Upper lobe of right lung (tissue), 1 donor: Measurements from ENCODE around the gene MAP7D2. TPM values are rescaled to one million over a fixed set of nuclear protein-coding genes. Genes with fewer than 3 reads are reported as not detected.

Source experiments
- ATAC-seq: fragments of 200-7000 bp; cut with Tn5 transposase; one replicate; pipeline ENCODE4 v1.9.1; 2020; ENCODE audit warnings: mild to moderate bottlenecking, moderate library complexity
- DNase-seq: peaks from one replicate; pipeline ENCODE4 v3.0.0-alpha.2; 2020
- H3K27ac ChIP-seq: fragments of 200-600 bp; one replicate; pipeline ENCODE4 v1.8.0; 2022
- H3K27me3 ChIP-seq: fragments of 200-600 bp; one replicate; pipeline ENCODE4 v1.8.0; 2022; ENCODE audit warnings: mild to moderate bottlenecking
- H3K36me3 ChIP-seq: fragments of 200-600 bp; one replicate; pipeline ENCODE4 v1.8.0; 2022
- H3K4me1 ChIP-seq: fragments of 200-600 bp; one replicate; pipeline ENCODE4 v1.8.0; 2022
- H3K4me3 ChIP-seq: fragments of 200-600 bp; one replicate; pipeline ENCODE4 v1.8.0; 2022; ENCODE audit warnings: mild to moderate bottlenecking
- H3K9me3 ChIP-seq: fragments of 200-600 bp; one replicate; pipeline ENCODE4 v1.8.0; 2022
- intact Hi-C: fragments of 100-400 bp; cut with DNase I; formaldehyde crosslinking; loops from one replicate; pipeline ENCODE4 v1.11.0; 2022
- total RNA-seq: library from RNA; stranded (reverse); fragmentation: NEBNext Ultra II Directional; extraction: Animal tissue kit (Norgen Biotek cat#: 25700); gene quantifications from one replicate; pipeline ENCODE4 v1.2.1, GENCODE V29; 2021
- TF ChIP-seq, protein P1 (sequence below): fragments of 200-600 bp; IDR thresholded peaks from one replicate; pipeline ENCODE4 v1.8.0; 2022; ENCODE audit warnings: antibody characterized with exemption
- donor health status: DM: no; HTN: yes; CAD: no; lungs with severe emphysema.

MAP7D2 gene
- total RNA-seq, 1 donor from 2014 or later, result 0.26 TPM

DNA sequence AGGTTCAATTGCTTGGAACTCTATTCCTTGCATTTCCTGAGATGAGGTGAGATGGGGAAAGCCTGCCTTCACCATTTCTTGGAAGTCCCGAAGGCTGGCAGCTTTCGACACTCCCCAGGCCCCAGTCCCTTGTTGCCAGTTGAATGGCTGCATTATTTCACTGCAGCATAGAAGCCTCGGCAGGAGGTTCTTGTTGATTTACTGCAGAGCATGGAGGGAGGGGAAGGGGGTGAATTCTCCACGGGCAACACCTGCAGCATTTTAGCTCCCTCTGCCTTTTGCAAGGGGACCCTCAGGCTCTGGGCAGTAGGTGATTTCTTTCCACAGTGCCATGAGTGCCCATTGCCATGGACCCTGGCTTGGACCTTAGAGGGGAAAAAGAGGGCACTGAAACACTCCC lies 115.1 kb downstream of the MAP7D2 start:
- Histone ChIP-seq H3K9me3 (no peaks in the 10 kb centered on the region), H3K4me1 (no peaks in the 10 kb centered on the region), H3K4me3 (no peak overlapping the region), H3K36me3 (no peaks in the 10 kb centered on the region), H3K27ac (no peak overlapping the region), H3K27me3 (no peaks in the 10 kb centered on the region)
- TF ChIP-seq, protein P1, sequence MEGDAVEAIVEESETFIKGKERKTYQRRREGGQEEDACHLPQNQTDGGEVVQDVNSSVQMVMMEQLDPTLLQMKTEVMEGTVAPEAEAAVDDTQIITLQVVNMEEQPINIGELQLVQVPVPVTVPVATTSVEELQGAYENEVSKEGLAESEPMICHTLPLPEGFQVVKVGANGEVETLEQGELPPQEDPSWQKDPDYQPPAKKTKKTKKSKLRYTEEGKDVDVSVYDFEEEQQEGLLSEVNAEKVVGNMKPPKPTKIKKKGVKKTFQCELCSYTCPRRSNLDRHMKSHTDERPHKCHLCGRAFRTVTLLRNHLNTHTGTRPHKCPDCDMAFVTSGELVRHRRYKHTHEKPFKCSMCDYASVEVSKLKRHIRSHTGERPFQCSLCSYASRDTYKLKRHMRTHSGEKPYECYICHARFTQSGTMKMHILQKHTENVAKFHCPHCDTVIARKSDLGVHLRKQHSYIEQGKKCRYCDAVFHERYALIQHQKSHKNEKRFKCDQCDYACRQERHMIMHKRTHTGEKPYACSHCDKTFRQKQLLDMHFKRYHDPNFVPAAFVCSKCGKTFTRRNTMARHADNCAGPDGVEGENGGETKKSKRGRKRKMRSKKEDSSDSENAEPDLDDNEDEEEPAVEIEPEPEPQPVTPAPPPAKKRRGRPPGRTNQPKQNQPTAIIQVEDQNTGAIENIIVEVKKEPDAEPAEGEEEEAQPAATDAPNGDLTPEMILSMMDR, result no peak
- DNase-seq (no peak), ATAC-seq (no peak)
- intact Hi-C loops, result no loop called here

DNA sequence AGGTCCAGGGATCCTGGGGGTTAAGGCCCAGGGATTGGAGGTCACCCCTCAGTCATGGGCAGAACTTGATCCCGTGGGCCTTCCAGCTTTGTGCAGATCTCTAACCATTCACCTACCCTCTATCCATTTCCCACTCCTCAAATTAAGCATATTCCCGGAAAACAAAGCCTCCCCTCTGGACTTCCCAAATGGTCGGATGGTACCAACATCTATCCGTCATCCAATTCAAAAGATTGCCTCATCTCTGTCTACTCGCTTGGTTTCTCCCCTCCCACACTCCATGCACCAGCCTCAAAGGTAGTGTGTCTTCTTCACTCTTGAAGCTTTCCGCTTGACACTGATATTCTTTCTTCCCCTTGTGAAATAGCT lies 125.4 kb downstream of the MAP7D2 start:
- Histone ChIP-seq H3K27me3 (no peaks in the 10 kb centered on the region), H3K4me1 (no peaks in the 10 kb centered on the region), H3K4me3 (peak overlapping the region; percentile 31), H3K27ac (peak overlapping the region; percentile 42), H3K36me3 (no peaks in the 10 kb centered on the region), H3K9me3 (no peaks in the 10 kb centered on the region)
- intact Hi-C loops, result no loop called here
- DNase-seq (no peak), ATAC-seq (no peak)
- TF ChIP-seq, protein P1, result no peak

DNA sequence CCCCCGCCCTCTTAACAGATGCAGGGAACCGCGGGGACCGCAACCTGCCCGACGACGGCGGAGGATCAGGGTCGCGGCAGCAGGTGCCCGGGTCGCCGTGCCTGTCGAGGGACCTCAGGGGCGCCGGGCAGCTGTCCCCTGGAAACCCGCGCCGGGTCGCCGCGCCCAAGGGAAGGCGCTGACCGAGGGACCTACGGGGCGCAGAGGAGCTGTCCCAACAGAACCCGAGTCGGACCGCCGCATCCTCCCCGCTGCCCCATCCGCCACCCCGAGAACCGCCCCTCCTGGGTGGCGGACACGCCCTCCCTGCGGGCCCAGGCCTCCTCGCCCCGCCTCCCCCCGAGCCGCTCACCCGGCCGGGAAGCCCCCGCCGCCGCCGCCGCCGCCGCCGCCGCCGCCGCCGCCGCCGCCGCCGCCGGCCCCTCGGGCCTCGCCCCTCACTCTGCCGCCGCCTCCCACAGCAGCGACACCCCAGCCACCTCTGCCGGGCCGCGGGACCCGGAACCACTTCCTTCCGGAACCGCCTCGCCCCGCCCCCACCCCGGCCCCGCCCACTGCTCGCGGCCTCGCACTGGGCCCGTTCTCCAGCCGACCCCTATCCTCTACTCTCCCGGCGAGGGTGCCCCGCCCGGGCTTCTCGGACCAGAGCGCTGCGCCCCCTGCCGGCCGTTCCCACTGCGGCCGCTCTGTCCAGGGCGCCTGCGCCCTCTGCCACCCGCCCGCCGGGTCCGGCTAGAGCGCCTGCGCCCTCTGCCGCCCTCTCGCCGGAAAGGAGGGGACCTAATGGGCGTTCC lies 126.0 kb downstream of the MAP7D2 start, which contains the start of gene BCLAF3:
Gene BCLAF3 (minus strand): TSS at position 506 of the 794 bp plus-strand sequence. CDS start 20,797 bp downstream, outside the sequence.
- intact Hi-C loops, result no loop called here
- TF ChIP-seq, protein P1, result peak; percentile 74
- DNase-seq (peak; percentile 94), ATAC-seq (peak; percentile 100)
- Histone ChIP-seq H3K27ac (peak within 1 kb of the TSS; percentile 60), H3K4me1 (no peaks in the 10 kb centered on the region), H3K36me3 (no peaks in the 10 kb centered on the region), H3K9me3 (no peaks in the 10 kb centered on the region), H3K4me3 (peak within 1 kb of the TSS; percentile 74), H3K27me3 (no peaks in the 10 kb centered on the region)

DNA sequence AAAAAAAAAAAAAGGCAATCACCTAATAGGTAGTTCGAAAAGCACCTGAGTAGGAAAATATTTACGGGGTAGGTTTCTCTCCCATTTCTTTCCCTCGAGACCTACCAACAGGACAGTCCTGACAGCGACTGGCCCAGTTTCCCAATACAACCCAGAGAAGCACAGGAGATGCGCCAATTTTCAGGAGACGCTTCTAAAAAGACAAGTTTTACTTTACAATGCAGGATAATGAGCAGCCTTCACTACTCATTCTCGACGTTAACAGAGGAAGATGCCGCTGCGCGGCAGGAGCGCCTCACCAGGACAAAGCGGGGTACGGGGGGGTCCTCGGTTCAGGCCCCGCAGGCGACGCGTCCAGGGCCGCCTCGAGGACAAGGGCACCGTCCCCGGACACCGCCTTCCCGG lies 126.6 kb downstream of the MAP7D2 start:
- H3K36me3 ChIP-seq, result no peaks in the 10 kb centered on the region
- peak overlapping the region; percentile 74 for H3K4me3 ChIP-seq
- intact Hi-C loops, result no loop called here
- ATAC-seq (no peak), DNase-seq (no peak)
- H3K4me1 ChIP-seq, result no peaks in the 10 kb centered on the region
- TF ChIP-seq, protein P1, result no peak
- peak overlapping the region; percentile 60 for H3K27ac ChIP-seq
- H3K27me3 ChIP-seq, result no peaks in the 10 kb centered on the region
- H3K9me3 ChIP-seq, result no peaks in the 10 kb centered on the region

DNA sequence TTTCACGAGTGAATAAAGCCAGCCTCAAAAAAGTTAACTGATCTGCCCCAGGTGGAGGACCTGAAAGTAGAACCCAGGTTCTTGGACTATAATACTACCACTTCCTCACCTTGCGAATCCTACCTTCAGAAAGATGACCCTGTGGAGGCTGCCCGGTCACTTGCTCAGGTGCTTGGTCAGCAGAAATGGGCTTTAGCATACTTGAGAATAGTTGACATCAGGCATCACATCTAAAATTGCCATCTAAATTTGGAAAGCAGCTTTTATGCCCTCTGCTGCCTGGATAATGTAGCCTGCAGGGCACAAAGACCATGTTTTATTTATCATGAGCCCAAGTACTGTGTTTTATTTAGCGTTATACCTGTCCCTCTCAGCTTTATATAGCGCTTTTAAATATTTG lies 128.9 kb downstream of the MAP7D2 start:
- intact Hi-C loops, result no loop called here
- Histone ChIP-seq H3K9me3 (no peaks in the 10 kb centered on the region), H3K27me3 (no peaks in the 10 kb centered on the region), H3K4me3 (no peak overlapping the region), H3K27ac (no peak overlapping the region), H3K4me1 (no peaks in the 10 kb centered on the region), H3K36me3 (no peaks in the 10 kb centered on the region)
- TF ChIP-seq, protein P1, result no peak
- DNase-seq (no peak), ATAC-seq (no peak)
